Fibroblast of pulmonary artery (primary cell): Measurements from ENCODE around the gene HCK.

Experiments
- DNase-seq: peaks from one replicate; pipeline ENCODE4 v3.0.0-alpha.2; 2010; ENCODE audit warnings: low read depth
- H3K4me3 ChIP-seq: replicated peaks from 2 replicates; pipeline ENCODE4 v1.5.1; 2011; ENCODE audit warnings: low read depth, mild to moderate bottlenecking, control low read depth, low read length, moderate library complexity
- CTCF ChIP-seq: IDR thresholded peaks from 2 replicates; pipeline ENCODE4 v1.5.1; 2011; ENCODE audit warnings: mild to moderate bottlenecking, control low read depth, low read length, inconsistent platforms; ENCODE audit errors: missing control alignments

The HCK gene

GRCh38 chr20:32149566-32150170 lies 97.6 kb downstream of the HCK start:
- DNase-seq = no peak
- TF ChIP-seq CTCF = no peak
- H3K4me3 ChIP-seq = no peak overlapping the region

- no peak for DNase-seq
- H3K4me3 ChIP-seq = no peak overlapping the region
- TF ChIP-seq CTCF = no peak
Measured at GRCh38 chr20:32150291-32150848, 98.3 kb downstream of the HCK start.
